ENCODE results near the gene RNF115.

DNA sequence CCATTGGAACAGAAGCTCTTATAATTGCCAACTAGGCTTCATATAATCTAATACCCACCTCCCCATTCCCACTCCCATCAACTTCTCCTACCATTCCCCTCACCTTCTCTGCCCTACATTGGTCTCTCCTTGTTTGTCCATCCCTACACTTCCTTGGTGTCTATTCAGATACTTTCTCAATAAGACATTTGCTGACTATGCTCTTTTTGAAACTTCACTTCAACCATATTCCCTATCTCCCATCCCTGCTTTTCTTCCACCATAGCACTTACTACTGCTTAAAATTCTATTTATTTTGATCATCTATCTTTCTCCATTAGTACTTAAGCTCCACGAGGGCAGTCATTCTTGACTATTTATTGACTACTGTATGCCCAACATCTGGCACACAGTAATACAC, 64.2 kb downstream of the RNF115 start:
- TF ChIP-seq, protein P1, sequence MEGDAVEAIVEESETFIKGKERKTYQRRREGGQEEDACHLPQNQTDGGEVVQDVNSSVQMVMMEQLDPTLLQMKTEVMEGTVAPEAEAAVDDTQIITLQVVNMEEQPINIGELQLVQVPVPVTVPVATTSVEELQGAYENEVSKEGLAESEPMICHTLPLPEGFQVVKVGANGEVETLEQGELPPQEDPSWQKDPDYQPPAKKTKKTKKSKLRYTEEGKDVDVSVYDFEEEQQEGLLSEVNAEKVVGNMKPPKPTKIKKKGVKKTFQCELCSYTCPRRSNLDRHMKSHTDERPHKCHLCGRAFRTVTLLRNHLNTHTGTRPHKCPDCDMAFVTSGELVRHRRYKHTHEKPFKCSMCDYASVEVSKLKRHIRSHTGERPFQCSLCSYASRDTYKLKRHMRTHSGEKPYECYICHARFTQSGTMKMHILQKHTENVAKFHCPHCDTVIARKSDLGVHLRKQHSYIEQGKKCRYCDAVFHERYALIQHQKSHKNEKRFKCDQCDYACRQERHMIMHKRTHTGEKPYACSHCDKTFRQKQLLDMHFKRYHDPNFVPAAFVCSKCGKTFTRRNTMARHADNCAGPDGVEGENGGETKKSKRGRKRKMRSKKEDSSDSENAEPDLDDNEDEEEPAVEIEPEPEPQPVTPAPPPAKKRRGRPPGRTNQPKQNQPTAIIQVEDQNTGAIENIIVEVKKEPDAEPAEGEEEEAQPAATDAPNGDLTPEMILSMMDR (IDR thresholded peaks at IDR 0.05; ENCODE audit: insufficient read depth, low read length, poor library complexity, severe bottlenecking): no peak
- TF ChIP-seq EZH2phosphoT487 (conservative IDR thresholded peaks at IDR 0.05; ENCODE audit: low read length): no peak

Measured in SU-DHL-6 (cell line).